Mesothelial cell of epicardium (in vitro differentiated cells): ENCODE data around the gene PIEZO2. TPM values are rescaled to one million over a fixed set of nuclear protein-coding genes. Genes with fewer than 3 reads are reported as not detected.

ENCODE experiments used
- DNase-seq, 2 experiments: peaks; one replicate each; pipeline ENCODE4 v3.0.0; 2021; ENCODE audit warnings: low spot score in 2 of 2; ENCODE audit not compliant: unreplicated experiment in 2 of 2
- H3K27ac Mint-ChIP-seq: 2 replicates; pipeline ENCODE4 v1.8.0; 2021; ENCODE audit warnings: mixed read lengths
- H3K27me3 Mint-ChIP-seq: 2 replicates; pipeline ENCODE4 v1.8.0; 2021; ENCODE audit warnings: low read depth, mixed read lengths
- H3K36me3 Mint-ChIP-seq: 2 replicates; pipeline ENCODE4 v1.8.0; 2021; ENCODE audit warnings: mixed read lengths
- H3K4me1 Mint-ChIP-seq: 2 replicates; pipeline ENCODE4 v1.8.0; 2021; ENCODE audit warnings: mixed read lengths
- H3K4me3 Mint-ChIP-seq: 2 replicates; pipeline ENCODE4 v1.8.0; 2021; ENCODE audit warnings: mild to moderate bottlenecking, moderate library complexity, mixed read lengths
- H3K9me3 Mint-ChIP-seq: 2 replicates; pipeline ENCODE4 v1.8.0; 2021; ENCODE audit warnings: mixed read lengths
- CTCF ChIP-seq: fragments of 200-600 bp; sonication (generic); IDR thresholded peaks from one replicate; pipeline ENCODE4 v1.5.0; 2021; ENCODE audit warnings: antibody characterized with exemption; ENCODE audit not compliant: unreplicated experiment
- total RNA-seq: library from RNA; stranded (reverse); gene quantifications from 3 replicates; pipeline ENCODE4 v1.2.1, GENCODE V29; 2021

PIEZO2 gene
- total RNA-seq, 1 donor from 2014 or later: 36.7 TPM

DNA sequence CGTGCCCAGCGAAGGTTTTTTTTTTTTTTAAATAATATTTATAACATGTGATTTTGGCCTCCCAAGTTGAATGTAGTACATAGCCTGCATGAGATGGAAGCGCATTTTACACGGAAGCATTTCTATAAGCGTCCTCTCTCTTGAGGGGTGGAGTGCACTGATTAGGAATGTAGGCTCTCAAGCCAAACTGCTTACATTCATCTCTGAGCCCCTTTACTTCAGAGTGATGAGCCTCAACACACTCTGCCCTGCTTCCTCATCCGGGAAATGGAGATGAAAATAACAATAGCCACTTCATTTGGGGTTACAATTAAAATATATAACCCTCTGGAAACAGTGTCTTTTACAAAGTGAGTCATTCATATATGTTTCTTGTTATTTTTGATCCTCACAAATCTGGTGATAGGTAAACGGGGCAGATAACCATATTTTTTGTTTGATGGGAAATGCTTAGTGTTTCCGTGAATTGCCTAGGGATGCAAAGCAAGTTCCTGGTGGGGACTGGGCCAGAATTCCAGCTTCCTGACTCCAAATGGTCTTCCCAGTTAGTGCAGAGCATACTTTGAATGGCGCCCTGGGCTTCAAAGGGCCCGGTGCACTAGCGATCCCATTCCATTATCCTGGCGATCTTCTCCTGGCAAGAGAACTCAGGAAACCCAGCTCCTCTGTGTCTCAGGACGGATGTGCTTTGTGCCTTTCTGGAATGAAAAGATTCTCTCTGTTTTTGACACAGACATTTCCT lies 124.3 kb downstream of the PIEZO2 start:
- no peak for TF ChIP-seq CTCF
- H3K4me3 Mint-ChIP-seq: no peak overlapping the region
- DNase-seq: no peak
- H3K36me3 Mint-ChIP-seq: no peaks in the 10 kb centered on the region
- no peaks in the 10 kb centered on the region for H3K9me3 Mint-ChIP-seq
- H3K27ac Mint-ChIP-seq: no peak overlapping the region
- peaks cover 13% of the 10 kb centered on the region for H3K4me1 Mint-ChIP-seq
- no peaks in the 10 kb centered on the region for H3K27me3 Mint-ChIP-seq

- H3K36me3 Mint-ChIP-seq: no peaks in the 10 kb centered on the region
- no peak for DNase-seq
- H3K4me3 Mint-ChIP-seq: no peak overlapping the region
- no peaks in the 10 kb centered on the region for H3K27me3 Mint-ChIP-seq
- no peak overlapping the region for H3K27ac Mint-ChIP-seq
- no peak for TF ChIP-seq CTCF
- H3K4me1 Mint-ChIP-seq: peaks cover 22% of the 10 kb centered on the region
- H3K9me3 Mint-ChIP-seq: no peaks in the 10 kb centered on the region
Observed at GRCh38 chr18:11021477-11021876, 127.9 kb downstream of the PIEZO2 start.

GRCh38 chr18:11020877-11021414 lies 128.4 kb downstream of the PIEZO2 start:
- Mint-ChIP-seq H3K4me3 (no peak overlapping the region), H3K4me1 (peaks cover 22% of the 10 kb centered on the region), H3K27me3 (no peaks in the 10 kb centered on the region), H3K36me3 (no peaks in the 10 kb centered on the region), H3K27ac (peak overlapping the region; percentile 59), H3K9me3 (no peaks in the 10 kb centered on the region)
- no peak for DNase-seq
- TF ChIP-seq CTCF: no peak

DNA sequence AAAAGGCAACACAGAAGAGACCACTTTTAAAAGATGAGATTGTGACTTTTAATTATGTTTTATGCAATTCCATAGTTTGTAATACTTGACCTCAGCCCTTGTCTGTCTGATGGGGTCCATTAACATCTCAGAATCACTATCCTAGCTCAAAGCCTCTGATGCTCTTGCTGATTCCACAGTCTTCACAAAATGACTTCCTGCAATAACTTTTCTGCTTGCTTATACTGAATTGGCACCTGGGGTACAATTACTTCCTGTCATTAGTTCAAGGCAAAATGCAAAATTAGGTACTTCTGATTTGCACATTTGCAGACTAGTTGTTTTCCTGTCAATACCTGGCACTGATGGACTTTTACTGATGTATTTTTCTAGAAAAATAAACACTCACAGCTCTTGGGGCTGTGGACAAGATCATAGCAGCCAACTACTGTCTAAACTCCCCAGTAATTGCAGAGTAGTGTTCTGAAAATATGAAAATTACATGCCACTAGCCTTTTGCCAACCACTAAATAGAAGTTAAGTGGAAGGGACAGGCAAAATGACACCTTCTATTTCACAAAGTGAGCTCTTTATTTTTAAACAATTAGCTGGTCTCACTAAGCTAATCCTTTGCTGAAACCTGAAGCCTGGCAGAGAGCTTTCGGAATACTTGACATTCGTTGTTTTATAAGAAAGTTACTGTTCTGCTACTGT lies 129.1 kb downstream of the PIEZO2 start:
- no peaks in the 10 kb centered on the region for H3K27me3 Mint-ChIP-seq
- TF ChIP-seq CTCF: no peak
- no peak overlapping the region for H3K4me3 Mint-ChIP-seq
- peak overlapping the region; percentile 59 for H3K27ac Mint-ChIP-seq
- H3K36me3 Mint-ChIP-seq: no peaks in the 10 kb centered on the region
- no peaks in the 10 kb centered on the region for H3K9me3 Mint-ChIP-seq
- DNase-seq: no peak
- peaks cover 24% of the 10 kb centered on the region for H3K4me1 Mint-ChIP-seq

DNA sequence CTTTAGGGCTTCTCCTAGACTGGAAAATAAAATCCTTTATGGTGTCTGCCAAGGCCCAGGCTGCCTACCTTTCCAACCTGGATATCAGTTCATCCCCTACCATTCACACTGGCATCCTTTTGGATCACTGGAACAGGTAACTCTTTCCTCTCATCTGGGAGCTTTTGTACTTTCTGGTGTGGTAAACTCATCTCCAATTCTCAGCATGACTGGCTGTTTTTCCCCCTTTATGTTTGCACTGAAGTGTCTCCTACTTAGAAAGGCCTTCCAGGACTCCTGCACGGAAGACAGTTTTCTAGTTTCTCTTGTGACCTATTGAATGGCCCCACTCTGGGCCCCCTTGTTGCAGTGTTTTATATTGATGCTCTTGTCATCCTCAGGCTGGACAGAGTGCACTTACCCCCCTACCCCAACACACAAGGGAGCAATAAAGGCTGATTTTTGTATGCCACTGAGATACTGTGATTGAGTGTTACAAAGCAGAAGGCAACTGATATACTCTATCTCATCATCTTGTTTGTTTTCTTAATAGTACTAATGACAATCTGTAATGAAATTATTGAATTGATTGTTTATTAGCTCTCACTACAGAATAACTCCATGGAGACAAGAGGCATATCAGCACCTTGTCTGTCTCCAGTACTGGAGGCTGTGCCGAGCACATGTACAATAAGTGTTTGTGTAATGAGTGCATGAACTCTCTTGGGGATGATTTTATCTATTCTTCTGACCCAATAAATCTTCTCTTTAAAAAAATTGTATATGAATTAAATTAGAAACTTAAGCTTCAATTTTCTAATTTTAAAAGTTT lies 129.9 kb downstream of the PIEZO2 start:
- no peak for DNase-seq
- no peak overlapping the region for H3K27ac Mint-ChIP-seq
- no peaks in the 10 kb centered on the region for H3K27me3 Mint-ChIP-seq
- no peak overlapping the region for H3K4me3 Mint-ChIP-seq
- no peaks in the 10 kb centered on the region for H3K9me3 Mint-ChIP-seq
- peaks cover 24% of the 10 kb centered on the region for H3K4me1 Mint-ChIP-seq
- no peak for TF ChIP-seq CTCF
- no peaks in the 10 kb centered on the region for H3K36me3 Mint-ChIP-seq
